GM21825 (cell line): ENCODE data around the gene IFRD2.

Experiments used
- ATAC-seq: cut with Tn5 transposase; IDR thresholded peaks from one replicate; pipeline ENCODE4 v1.9.1; 2021; ENCODE audit warnings: mild to moderate bottlenecking, moderate library complexity; ENCODE audit not compliant: unreplicated experiment

Gene IFRD2

GRCh38 chr3:50302095-50303012, 10.1 kb upstream of the IFRD2 start:
- no peak for ATAC-seq

- no peak for ATAC-seq
Measured at GRCh38 chr3:50300681-50301254, 8.5 kb upstream of the IFRD2 start.

DNA sequence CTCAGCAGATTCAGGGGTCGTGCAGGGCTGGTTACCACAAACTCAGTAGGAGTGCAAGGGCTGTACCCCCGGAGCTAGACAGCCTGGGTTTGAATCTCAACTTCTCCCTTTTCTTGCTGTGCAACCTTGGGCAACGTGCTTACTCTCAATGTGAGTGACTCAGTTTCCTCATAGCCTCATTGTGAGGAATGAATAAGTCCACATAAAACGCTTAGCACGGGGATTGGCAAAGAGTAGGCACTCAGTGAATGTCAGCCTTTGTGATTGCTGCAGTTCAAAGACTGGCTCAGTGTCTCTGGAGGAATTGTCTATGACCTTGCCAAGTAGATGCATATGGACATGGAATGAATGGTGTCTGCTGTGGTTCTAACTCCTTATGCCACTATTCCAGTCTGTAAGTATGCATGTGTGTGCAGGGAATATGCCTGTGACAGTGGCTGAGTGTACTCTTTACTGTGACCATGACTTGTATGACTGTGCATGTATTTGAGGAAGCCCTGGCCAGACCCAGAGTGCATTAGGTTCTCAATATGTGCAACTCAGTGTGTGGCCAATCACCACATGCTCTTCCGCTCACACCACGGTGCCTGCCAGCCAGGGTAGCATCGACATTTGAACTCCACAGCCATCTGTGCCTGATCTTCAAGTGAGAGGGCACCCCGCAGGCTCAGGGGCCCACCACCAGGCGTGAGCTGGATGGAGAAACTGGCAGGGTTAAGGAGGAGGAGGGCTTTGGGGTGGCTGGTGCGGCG, 7.9 kb upstream of the IFRD2 start:
- no peak for ATAC-seq

DNA sequence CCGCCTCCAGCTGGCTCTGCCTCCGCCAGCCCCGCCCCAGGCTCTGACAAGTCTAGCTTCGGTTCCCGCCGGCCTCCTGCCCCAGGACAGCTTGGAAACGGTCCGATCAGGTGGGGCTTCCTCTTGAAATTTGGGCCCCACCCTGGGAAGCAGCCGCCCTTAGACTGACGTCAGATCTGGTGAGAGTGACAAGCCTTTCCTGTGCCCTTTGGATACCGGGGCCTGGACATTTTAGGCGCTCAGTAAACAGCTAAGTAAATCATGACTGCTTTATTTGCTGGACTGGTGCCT, 7.4 kb upstream of the IFRD2 start:
- ATAC-seq, result no peak

DNA sequence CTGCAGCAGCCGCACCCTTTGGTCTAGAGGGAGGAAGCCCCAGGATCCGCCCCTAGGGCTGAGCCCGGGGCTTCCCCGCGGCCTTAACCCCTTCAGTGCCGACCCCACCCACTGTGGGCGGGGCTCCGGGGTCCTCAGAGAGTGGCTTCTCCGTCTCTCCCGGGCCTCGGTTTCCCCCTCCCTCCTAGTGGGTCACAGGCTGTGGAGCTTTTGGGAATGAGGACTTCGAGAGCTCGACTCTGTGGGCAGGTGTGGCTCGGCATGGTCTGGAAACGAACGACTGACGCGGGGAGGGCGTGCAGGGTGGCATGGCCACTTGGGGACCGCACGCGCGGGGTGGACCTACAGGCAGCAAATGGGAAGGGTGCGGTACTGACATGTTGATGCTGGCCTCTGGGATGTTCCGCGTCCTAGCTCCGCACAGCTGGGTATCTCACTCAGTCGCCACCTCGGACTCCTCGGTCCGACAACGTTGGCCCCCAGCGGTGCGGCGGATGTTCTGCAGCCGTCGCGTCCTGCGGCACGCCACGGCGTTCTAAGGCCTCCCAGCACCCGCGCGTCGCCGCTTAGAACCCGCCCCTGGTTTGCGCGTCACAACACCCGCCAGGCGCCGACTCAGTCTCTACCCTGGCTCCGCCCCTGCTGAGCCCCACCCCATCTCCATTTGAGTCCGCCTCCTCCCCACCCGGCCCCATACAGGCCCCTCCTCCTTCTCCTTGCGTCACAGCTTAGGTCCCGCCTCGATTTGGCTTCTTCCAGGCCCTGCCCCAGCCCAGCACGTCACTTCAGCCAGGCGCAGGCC, 6.8 kb upstream of the IFRD2 start, which contains the start of the genes HYAL3 and NAA80:
TSS of gene HYAL3 (minus strand) at position 570 of the 802 bp plus-strand sequence. CDS start 3,803 bp downstream, outside the sequence.
TSS of gene NAA80 (minus strand) at position 570 of the 802 bp plus-strand sequence. CDS start 1,942 bp downstream, outside the sequence.
- peak; percentile 82 for ATAC-seq

- no peak for ATAC-seq
Measured at GRCh38 chr3:50297896-50298725, 5.9 kb upstream of the IFRD2 start.

DNA sequence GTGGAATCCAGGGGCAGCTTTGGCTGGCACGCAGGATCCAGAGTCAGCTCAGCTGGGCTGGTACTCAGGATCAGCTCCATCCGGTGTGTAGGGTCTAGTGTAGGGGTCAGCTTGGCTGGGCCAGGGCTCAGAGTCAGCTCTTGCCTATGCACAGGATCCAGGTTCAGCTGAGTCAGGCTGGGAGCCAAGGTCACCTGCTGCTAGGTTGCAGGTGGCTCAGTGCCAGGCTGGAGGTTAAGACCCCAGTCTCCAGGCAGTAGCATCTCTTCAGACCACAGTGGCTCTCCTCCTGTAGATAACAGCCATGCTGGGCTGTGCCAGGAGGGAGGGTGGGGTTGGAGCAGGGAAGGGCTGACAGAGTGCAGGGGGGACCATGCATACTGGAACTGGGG, 5.2 kb upstream of the IFRD2 start:
- no peak for ATAC-seq

DNA sequence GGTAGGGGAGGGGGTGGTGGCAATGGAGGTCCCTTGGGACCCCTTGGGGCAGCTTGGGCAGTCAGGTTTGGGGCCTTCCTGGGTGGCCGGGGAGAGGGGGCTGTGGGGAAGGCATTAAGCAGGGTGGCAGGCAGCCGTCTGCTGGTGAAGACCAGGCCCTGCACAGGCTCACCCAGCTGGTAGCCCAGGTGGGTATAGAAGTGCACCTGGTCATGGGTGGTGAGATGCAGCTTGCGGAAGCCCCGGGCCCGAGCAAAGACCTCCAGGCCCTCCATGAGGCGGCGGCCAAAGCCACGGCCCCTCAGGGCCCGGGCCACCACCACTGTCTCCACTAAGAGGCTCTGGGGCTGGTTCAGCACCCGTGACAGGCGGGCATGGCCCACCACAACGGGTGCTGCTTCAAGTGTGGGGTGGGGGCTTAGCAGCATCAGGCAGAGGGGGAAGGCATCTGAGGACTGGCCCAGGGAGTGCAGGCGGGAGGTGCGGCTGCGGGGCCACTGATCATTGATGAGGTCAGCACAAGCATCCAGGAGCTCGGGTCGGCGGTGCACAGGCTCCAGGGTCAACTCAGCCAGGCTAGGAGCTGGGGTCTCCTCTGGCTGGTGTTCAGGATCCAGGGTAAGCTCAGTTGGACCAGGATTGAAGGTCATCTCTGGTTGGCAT, 4.6 kb upstream of the IFRD2 start:
- ATAC-seq, result no peak

DNA sequence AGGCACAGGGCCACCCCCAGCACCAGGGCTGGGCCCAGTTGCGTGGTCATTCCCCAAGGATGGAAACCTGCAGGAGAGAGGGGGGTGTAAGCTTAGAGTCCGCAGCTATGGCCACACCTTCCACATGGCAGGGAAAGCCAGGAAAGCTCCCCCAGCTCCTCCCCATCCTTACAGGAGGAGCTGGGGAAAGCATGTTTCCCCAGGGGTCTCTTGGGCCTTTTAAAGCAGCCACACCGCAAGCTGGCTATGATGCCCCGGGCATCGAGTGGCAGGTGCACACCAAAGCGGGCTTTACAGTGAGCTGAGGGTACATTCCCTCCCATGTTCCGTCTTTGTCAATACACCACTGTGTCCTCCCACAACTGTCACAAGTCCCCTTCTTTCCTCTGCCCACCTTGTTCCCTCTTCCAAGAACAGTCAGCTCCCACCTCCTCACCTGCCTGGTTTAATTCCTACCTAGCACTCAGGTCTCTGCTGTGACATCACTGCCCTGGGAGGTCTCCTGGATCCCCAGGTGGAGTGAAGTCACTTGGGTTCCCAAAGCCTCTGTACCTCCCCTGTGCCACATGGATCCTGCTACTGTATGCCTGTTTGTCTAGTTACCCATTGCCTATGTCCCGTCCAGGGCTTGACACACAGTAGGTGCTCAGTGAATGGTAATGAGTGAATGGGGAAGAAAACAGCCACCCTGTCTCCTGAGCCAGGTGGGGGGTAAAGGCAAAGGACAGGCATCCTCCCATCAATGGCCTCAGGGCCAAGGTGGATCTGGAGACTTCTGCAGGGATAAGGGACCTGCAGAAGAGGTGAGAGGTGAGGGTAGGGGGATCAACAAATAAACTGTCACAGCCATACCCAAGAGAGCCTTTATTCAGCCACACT, 3.6 kb upstream of the IFRD2 start:
- ATAC-seq, result no peak

- ATAC-seq, result no peak
Measured at GRCh38 chr3:50294492-50295403, 2.5 kb upstream of the IFRD2 start.

GRCh38 chr3:50294089-50294488, 1.9 kb upstream of the IFRD2 start:
- ATAC-seq, result no peak

GRCh38 chr3:50293079-50293801, 1.0 kb upstream of the IFRD2 start:
- ATAC-seq, result no peak

GRCh38 chr3:50290161-50290641, 2.0 kb downstream of the IFRD2 start:
- ATAC-seq, result no peak

DNA sequence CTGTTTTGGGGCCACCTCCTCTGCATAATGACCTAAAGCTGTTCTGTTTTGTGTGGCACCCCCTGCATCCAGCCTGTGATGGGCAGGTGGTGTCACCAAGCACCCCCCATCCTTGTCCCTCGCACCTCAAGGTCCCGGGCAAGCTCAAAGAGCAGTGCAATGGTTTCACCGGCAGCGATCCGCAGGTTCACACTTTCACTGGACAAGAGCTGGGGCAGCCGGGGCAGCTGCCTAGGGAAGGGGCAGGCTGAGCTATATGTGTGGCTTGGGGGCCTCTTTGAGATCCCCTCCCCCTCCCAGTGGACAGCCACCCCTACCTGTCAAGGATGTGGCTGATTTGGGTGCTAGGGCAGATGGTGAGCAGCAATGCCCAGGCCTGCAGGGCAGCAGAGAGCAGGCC, 3.1 kb downstream of the IFRD2 start:
- no peak for ATAC-seq

DNA sequence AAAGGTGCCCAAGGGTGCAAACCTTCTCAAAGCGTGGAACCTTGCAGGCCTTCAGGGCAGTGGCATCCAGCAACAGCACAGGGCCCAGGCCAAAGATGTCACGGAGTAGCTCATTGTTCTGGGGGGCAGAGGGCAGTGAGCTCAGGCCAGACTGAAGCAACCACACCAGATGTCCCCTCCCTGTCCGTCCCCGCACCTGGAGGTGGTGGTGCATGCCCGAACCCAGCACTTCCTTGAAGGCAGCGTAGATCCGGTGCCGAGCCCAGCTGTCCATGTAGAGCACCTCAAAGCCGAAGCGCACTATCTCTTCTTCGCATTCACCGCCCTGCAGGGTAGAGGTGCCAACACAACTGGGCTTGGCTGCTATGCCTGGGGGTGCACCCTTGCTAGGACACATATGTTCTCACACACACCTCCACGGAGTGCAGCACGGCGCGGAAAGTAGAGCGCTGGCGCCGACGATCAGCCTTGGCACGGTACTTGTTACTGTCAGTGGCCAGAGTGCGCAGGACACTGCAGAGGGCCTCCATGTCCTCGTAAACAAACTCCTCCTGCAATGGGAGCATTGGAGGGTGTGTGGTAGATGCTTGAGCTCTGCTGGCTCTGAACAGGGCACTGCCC, 3.7 kb downstream of the IFRD2 start:
- no peak for ATAC-seq

DNA sequence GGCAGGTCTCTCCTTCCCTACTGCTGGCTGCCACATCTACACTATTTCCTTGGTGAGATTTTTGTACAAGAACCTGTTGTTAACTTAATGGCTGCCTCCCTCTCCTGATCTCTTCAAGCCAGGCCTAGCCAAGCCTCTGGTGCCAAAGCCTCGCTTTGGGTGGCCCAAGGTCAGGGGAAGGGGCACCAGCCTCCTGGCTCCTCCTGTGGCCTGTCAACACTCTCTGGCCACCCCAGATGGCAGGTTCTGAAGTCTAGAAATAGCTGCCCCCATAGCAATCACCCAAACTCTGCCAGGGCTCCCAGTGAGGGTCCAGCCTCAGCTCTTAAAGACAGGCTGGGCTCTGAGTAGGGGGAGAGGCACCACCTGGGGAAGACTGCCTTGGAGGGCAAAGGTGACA, 5.0 kb downstream of the IFRD2 start:
- no peak for ATAC-seq
